SU-DHL-6 (cell line): ENCODE data around the gene SMAD3.

Source experiments
- H2AFZ ChIP-seq: fragments of 200-600 bp; sonication (generic); 2 replicates; pipeline ENCODE4 v1.6.1; 2014; ENCODE audit warnings: low read depth, mild to moderate bottlenecking, moderate library complexity, mixed read lengths, antibody characterized with exemption, low read length; ENCODE audit not compliant: severe bottlenecking
- H3F3A ChIP-seq: fragments of 200-600 bp; shearing (Covaris generic); 2 replicates; pipeline ENCODE4 v1.6.0; 2016; ENCODE audit warnings: antibody characterized with exemption, mild to moderate bottlenecking; ENCODE audit not compliant: insufficient read depth
- H3K27ac ChIP-seq: fragments of 200-600 bp; sonication (generic); 2 replicates; pipeline ENCODE4 v1.5.1; 2016; ENCODE audit warnings: low read depth, mild to moderate bottlenecking, low read length, moderate library complexity, mixed read lengths
- H3K27me3 ChIP-seq: fragments of 200-600 bp; sonication (generic), shearing (Covaris generic); 2 replicates; pipeline ENCODE4 v1.6.0; 2014; ENCODE audit warnings: mild to moderate bottlenecking, low read length
- H3K36me3 ChIP-seq: fragments of 200-600 bp; sonication (generic); 2 replicates; pipeline ENCODE4 v1.6.1; 2014; ENCODE audit warnings: mild to moderate bottlenecking, low read length, mixed read lengths
- H3K4me2 ChIP-seq: fragments of 300-600, 200-600 bp; shearing (Covaris generic), sonication (generic); 2 replicates; pipeline ENCODE4 v1.6.0; 2014; ENCODE audit warnings: low read length, low read depth, mild to moderate bottlenecking; ENCODE audit not compliant: poor library complexity, severe bottlenecking
- H3K4me3 ChIP-seq: fragments of 200-600 bp; sonication (generic); 2 replicates; pipeline ENCODE4 v1.5.1; 2014; ENCODE audit warnings: antibody characterized with exemption, low read length, mild to moderate bottlenecking, mixed read lengths; ENCODE audit not compliant: insufficient read depth, poor library complexity, severe bottlenecking
- H3K79me2 ChIP-seq: fragments of 200-600 bp; sonication (generic); 2 replicates; pipeline ENCODE4 v1.6.1; 2014; ENCODE audit warnings: mild to moderate bottlenecking, low read length, moderate library complexity; ENCODE audit not compliant: insufficient read depth
- H3K9ac ChIP-seq: fragments of 200-600 bp; sonication (generic); 2 replicates; pipeline ENCODE4 v1.7.0; 2014; ENCODE audit warnings: mild to moderate bottlenecking, low read length
- H3K9me2 ChIP-seq: fragments of 200-600 bp; sonication (generic); replicated peaks from 2 replicates; pipeline ENCODE4 v1.6.1; 2014; ENCODE audit warnings: low read length; ENCODE audit not compliant: insufficient read depth
- H3K9me3 ChIP-seq: fragments of 200-600 bp; sonication (generic); 2 replicates; pipeline ENCODE4 v1.6.1; 2014; ENCODE audit warnings: low read length, mixed read lengths; ENCODE audit not compliant: insufficient read depth
- H4K20me1 ChIP-seq: fragments of 200-600 bp; sonication (generic); 2 replicates; pipeline ENCODE4 v1.6.1; 2014; ENCODE audit warnings: low read depth, mild to moderate bottlenecking, antibody characterized with exemption, low read length, moderate library complexity, mixed read lengths
- EZH2phosphoT487 ChIP-seq: fragments of 200-600 bp; sonication (generic), shearing (Covaris generic); conservative IDR thresholded peaks from 2 replicates; pipeline ENCODE4 v1.6.1; 2018; ENCODE audit warnings: mild to moderate bottlenecking, antibody characterized with exemption, low read length, moderate library complexity, mixed read lengths
- TF ChIP-seq, protein P1 (sequence below): fragments of 200-600 bp; sonication (generic); IDR thresholded peaks from one replicate; pipeline ENCODE4 v1.5.1; 2017; ENCODE audit warnings: antibody characterized with exemption, mild to moderate bottlenecking, low read length, moderate library complexity; ENCODE audit not compliant: insufficient read depth, poor library complexity, severe bottlenecking

The SMAD3 gene

DNA sequence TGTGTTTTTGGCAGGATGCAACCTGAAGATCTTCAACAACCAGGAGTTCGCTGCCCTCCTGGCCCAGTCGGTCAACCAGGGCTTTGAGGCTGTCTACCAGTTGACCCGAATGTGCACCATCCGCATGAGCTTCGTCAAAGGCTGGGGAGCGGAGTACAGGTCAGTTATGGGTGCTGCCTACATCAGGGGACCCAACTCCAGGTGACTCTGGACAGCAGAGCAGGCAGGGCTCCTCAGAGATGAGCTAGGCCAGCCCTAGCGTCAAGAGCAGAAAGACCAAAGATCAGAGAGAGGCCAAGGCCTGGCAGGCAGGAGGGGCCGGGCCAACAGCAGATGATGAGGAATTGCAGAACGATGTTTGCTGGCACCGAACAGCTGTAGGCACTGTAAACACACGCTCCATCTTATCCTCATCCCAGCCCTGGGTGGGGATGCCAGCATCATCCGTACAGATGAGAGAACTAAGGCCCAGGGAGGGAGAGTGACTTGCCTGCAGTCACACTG, 122.0 kb downstream of the SMAD3 start:
- Histone ChIP-seq H3K27me3 (no peaks in the 10 kb centered on the region), H3K27ac (no peak overlapping the region), H3K9me3 (no peaks in the 10 kb centered on the region), H3K9ac (no peak overlapping the region), H2AFZ (no peak overlapping the region), H3F3A (no peaks in the 10 kb centered on the region), H3K4me2 (no peak overlapping the region), H3K9me2 (no peaks in the 10 kb centered on the region), H3K4me3 (no peak overlapping the region), H3K79me2 (no peaks in the 10 kb centered on the region), H3K36me3 (no peaks in the 10 kb centered on the region), H4K20me1 (no peaks in the 10 kb centered on the region)
- TF ChIP-seq, protein P1, sequence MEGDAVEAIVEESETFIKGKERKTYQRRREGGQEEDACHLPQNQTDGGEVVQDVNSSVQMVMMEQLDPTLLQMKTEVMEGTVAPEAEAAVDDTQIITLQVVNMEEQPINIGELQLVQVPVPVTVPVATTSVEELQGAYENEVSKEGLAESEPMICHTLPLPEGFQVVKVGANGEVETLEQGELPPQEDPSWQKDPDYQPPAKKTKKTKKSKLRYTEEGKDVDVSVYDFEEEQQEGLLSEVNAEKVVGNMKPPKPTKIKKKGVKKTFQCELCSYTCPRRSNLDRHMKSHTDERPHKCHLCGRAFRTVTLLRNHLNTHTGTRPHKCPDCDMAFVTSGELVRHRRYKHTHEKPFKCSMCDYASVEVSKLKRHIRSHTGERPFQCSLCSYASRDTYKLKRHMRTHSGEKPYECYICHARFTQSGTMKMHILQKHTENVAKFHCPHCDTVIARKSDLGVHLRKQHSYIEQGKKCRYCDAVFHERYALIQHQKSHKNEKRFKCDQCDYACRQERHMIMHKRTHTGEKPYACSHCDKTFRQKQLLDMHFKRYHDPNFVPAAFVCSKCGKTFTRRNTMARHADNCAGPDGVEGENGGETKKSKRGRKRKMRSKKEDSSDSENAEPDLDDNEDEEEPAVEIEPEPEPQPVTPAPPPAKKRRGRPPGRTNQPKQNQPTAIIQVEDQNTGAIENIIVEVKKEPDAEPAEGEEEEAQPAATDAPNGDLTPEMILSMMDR: no peak
- TF ChIP-seq EZH2phosphoT487: no peak

GRCh38 chr15:67188551-67189218, 123.3 kb downstream of the SMAD3 start:
- Histone ChIP-seq H3K36me3 (no peaks in the 10 kb centered on the region), H3K9ac (no peak overlapping the region)

DNA sequence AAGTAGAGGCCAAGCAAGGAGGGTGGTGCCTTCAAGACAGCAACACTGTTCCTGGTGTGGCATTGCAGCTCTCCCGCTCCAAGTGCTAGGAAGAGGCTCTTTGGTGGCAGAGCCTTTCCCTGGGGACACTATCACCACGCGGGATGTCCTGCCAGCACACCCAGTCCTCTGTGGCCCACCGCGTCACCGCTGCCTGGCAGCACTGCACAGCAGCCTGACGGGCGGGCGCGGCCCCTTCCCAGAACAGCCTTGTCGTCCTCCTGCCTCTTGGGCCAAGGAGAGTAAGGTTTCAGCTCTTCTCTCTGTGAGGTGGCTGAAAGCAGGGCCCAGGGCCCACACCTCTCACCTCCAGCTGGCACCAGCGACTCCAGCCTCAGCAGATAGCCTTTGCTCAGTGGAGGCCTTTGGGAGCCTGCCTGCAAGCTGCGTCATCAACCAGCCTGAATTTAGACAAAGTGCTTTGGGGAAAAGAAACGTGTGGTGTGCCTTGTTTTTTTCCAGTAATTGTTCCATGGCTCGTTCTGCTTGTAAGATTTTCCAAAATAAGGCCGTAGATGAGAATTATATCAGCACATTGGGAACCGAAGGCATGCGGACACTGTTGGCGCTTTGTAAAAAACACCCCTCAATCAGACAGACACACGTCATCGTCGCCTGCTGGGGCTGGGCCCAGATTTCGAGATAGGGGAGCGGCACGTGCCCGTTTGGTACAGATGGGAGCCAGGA, 124.1 kb downstream of the SMAD3 start:
- no peak overlapping the region for H3K4me2 ChIP-seq
- H3K79me2 ChIP-seq: no peaks in the 10 kb centered on the region
- no peak overlapping the region for H3K27ac ChIP-seq
- H3K9me3 ChIP-seq: no peaks in the 10 kb centered on the region
- no peak overlapping the region for H3K9ac ChIP-seq
- no peaks in the 10 kb centered on the region for H3K36me3 ChIP-seq
- H4K20me1 ChIP-seq: no peaks in the 10 kb centered on the region
- no peaks in the 10 kb centered on the region for H3K9me2 ChIP-seq
- TF ChIP-seq, protein P1: no peak
- no peak for TF ChIP-seq EZH2phosphoT487
- H2AFZ ChIP-seq: no peak overlapping the region
- H3K4me3 ChIP-seq: no peak overlapping the region
- H3K27me3 ChIP-seq: no peaks in the 10 kb centered on the region
- H3F3A ChIP-seq: no peaks in the 10 kb centered on the region

More at GRCh38 chr15:67188551-67189218, 123.3 kb downstream of the SMAD3 start:
- TF ChIP-seq, protein P1: no peak
- TF ChIP-seq EZH2phosphoT487: no peak
- Histone ChIP-seq H3K27ac (no peak overlapping the region), H3K4me2 (no peak overlapping the region), H4K20me1 (no peaks in the 10 kb centered on the region), H3F3A (no peaks in the 10 kb centered on the region), H3K9me3 (no peaks in the 10 kb centered on the region), H2AFZ (no peak overlapping the region), H3K9me2 (no peaks in the 10 kb centered on the region), H3K4me3 (no peak overlapping the region), H3K27me3 (no peaks in the 10 kb centered on the region), H3K79me2 (no peaks in the 10 kb centered on the region)
